Naive B cell (primary cell): ENCODE results near the gene MYBPC3. TPM values are rescaled to one million over a fixed set of nuclear protein-coding genes. Genes with fewer than 3 reads are reported as not detected.
A peak's percentile ranks its signal among the peaks of the same experiment; 100 is the strongest.

ENCODE experiments used
- ATAC-seq, 2 donors: fragments of 150-1000 bp; cut with Tn5 transposase; 2 replicates each; pipeline ENCODE4 v1.10.0; 2021; ENCODE audit warnings: low read depth in 2 of 2, mild to moderate bottlenecking in 2 of 2, moderate library complexity in 2 of 2
- DNase-seq: peaks from one replicate; pipeline ENCODE4 v3.0.0; 2022
- H3K27ac Mint-ChIP-seq, 6 donors: one replicate each; pipeline ENCODE4 v1.8.0; 2020 to 2022; ENCODE audit warnings: mild to moderate bottlenecking in 6 of 6, mixed read lengths in 6 of 6, moderate library complexity in 5 of 6, inconsistent platforms in 2 of 6
- H3K27me3 Mint-ChIP-seq, 3 donors: one replicate each; pipeline ENCODE4 v1.8.0; 2021 to 2022; ENCODE audit warnings: mixed read lengths in 3 of 3, mild to moderate bottlenecking in 1 of 3
- H3K36me3 Mint-ChIP-seq, 2 donors: one replicate each; pipeline ENCODE4 v1.8.0; 2020 to 2022; ENCODE audit warnings: mixed read lengths in 2 of 2, inconsistent platforms in 1 of 2, mild to moderate bottlenecking in 1 of 2
- H3K4me1 Mint-ChIP-seq, 3 donors: one replicate each; pipeline ENCODE4 v1.8.0; 2020 to 2022; ENCODE audit warnings: mixed read lengths in 3 of 3, inconsistent platforms in 1 of 3, mild to moderate bottlenecking in 1 of 3, moderate library complexity in 1 of 3
- H3K4me3 Mint-ChIP-seq, 8 donors: one replicate each; pipeline ENCODE4 v1.8.0; 2020 to 2022; ENCODE audit warnings: mild to moderate bottlenecking in 8 of 8, mixed read lengths in 8 of 8, moderate library complexity in 8 of 8, inconsistent platforms in 2 of 8
- H3K9me3 Mint-ChIP-seq, 7 donors: one replicate each; pipeline ENCODE4 v1.8.0; 2020 to 2022; ENCODE audit warnings: mixed read lengths in 7 of 7, mild to moderate bottlenecking in 5 of 7, inconsistent platforms in 2 of 7, moderate library complexity in 1 of 7
- polyA plus RNA-seq, 6 donors: library from polyadenylated mRNA; unstranded; fragments of 300-500 nt; fragmentation: Illumina TruSeq; gene quantifications; one replicate each; pipeline ENCODE4 v1.2.3, GENCODE V29; 2021; ENCODE audit warnings: low read depth in 6 of 6

Gene MYBPC3
- polyA plus RNA-seq, 6 donors from 2014 or later: not detected

GRCh38 chr11:47349521-47350095, 2.9 kb downstream of the MYBPC3 start:
- peak overlapping the region in 1 of 6 donors; percentile 13 for H3K27ac Mint-ChIP-seq
- H3K9me3 Mint-ChIP-seq: no peaks in the 10 kb centered on the region
- ATAC-seq (no peak), DNase-seq (no peak)
- H3K36me3 Mint-ChIP-seq: peaks cover 0 to 5% of the 10 kb centered on the region in 2 donors
- H3K4me3 Mint-ChIP-seq: peak overlapping the region in 1 of 8 donors; percentile 42
- no peaks in the 10 kb centered on the region for H3K27me3 Mint-ChIP-seq
- H3K4me1 Mint-ChIP-seq: peaks cover 0 to 4% (median 4%) of the 10 kb centered on the region in 3 donors

- no peak overlapping the region for H3K4me3 Mint-ChIP-seq
- H3K36me3 Mint-ChIP-seq: no peaks in the 10 kb centered on the region
- H3K27me3 Mint-ChIP-seq: no peaks in the 10 kb centered on the region
- no peaks in the 10 kb centered on the region for H3K9me3 Mint-ChIP-seq
- H3K27ac Mint-ChIP-seq: peak overlapping the region in 1 of 6 donors; percentile 55
- peaks cover 0 to 4% (median 4%) of the 10 kb centered on the region in 3 donors for H3K4me1 Mint-ChIP-seq
- DNase-seq: no peak
- no peak for ATAC-seq
Measured at GRCh38 chr11:47348859-47349258, 3.6 kb downstream of the MYBPC3 start.

GRCh38 chr11:47348131-47348802, 4.2 kb downstream of the MYBPC3 start:
- H3K27ac Mint-ChIP-seq: peak overlapping the region in 1 of 6 donors; percentile 90
- H3K9me3 Mint-ChIP-seq: no peaks in the 10 kb centered on the region
- no peak for ATAC-seq
- H3K36me3 Mint-ChIP-seq: no peaks in the 10 kb centered on the region
- H3K4me3 Mint-ChIP-seq: no peak overlapping the region
- DNase-seq: no peak
- H3K27me3 Mint-ChIP-seq: no peaks in the 10 kb centered on the region
- peaks cover 0 to 4% (median 4%) of the 10 kb centered on the region in 3 donors for H3K4me1 Mint-ChIP-seq

GRCh38 chr11:47347137-47347536, 5.4 kb downstream of the MYBPC3 start:
- Mint-ChIP-seq H3K9me3 (no peaks in the 10 kb centered on the region), H3K27me3 (no peaks in the 10 kb centered on the region), H3K4me1 (peaks cover 0 to 4% (median 4%) of the 10 kb centered on the region in 3 donors), H3K36me3 (no peaks in the 10 kb centered on the region), H3K4me3 (no peak overlapping the region), H3K27ac (no peak overlapping the region)
- ATAC-seq: no peak
- no peak for DNase-seq

GRCh38 chr11:47345890-47346563, 6.5 kb downstream of the MYBPC3 start:
- H3K4me3 Mint-ChIP-seq: no peak overlapping the region
- H3K9me3 Mint-ChIP-seq: no peaks in the 10 kb centered on the region
- peaks cover 0 to 8% (median 3%) of the 10 kb centered on the region in 3 donors for H3K4me1 Mint-ChIP-seq
- no peak for DNase-seq
- H3K36me3 Mint-ChIP-seq: no peaks in the 10 kb centered on the region
- no peak for ATAC-seq
- peak overlapping the region in 2 of 6 donors; percentile 18 to 69 for H3K27ac Mint-ChIP-seq
- H3K27me3 Mint-ChIP-seq: no peaks in the 10 kb centered on the region

- H3K4me1 Mint-ChIP-seq: peaks cover 0 to 8% (median 1%) of the 10 kb centered on the region in 3 donors
- no peaks in the 10 kb centered on the region for H3K27me3 Mint-ChIP-seq
- DNase-seq: no peak
- no peaks in the 10 kb centered on the region for H3K9me3 Mint-ChIP-seq
- no peaks in the 10 kb centered on the region for H3K36me3 Mint-ChIP-seq
- H3K27ac Mint-ChIP-seq: peak overlapping the region in 1 of 6 donors; percentile 72
- no peak for ATAC-seq
- no peak overlapping the region for H3K4me3 Mint-ChIP-seq
Measured at GRCh38 chr11:47342854-47343253, 9.6 kb downstream of the MYBPC3 start.

- Mint-ChIP-seq H3K9me3 (no peaks in the 10 kb centered on the region), H3K4me3 (no peak overlapping the region), H3K27ac (peak overlapping the region in 4 of 6 donors; percentile 18 to 92 (median 70)), H3K4me1 (peaks cover 0 to 8% (median 3%) of the 10 kb centered on the region in 3 donors), H3K36me3 (no peaks in the 10 kb centered on the region), H3K27me3 (no peaks in the 10 kb centered on the region)
- no peak for ATAC-seq
- no peak for DNase-seq
Measured at GRCh38 chr11:47342036-47342803, 10.3 kb downstream of the MYBPC3 start.

- no peak for ATAC-seq
- DNase-seq: no peak
- Mint-ChIP-seq H3K4me1 (peaks cover 0 to 8% (median 3%) of the 10 kb centered on the region in 3 donors), H3K9me3 (no peaks in the 10 kb centered on the region), H3K27ac (peak overlapping the region in 2 of 6 donors; percentile 18 to 69), H3K4me3 (no peak overlapping the region), H3K36me3 (no peaks in the 10 kb centered on the region), H3K27me3 (no peaks in the 10 kb centered on the region)
Measured at GRCh38 chr11:47340980-47341775, 11.3 kb downstream of the MYBPC3 start.

- H3K27me3 Mint-ChIP-seq: no peaks in the 10 kb centered on the region
- H3K27ac Mint-ChIP-seq: peak overlapping the region in 2 of 6 donors; percentile 1 to 76
- peaks cover 0 to 8% (median 3%) of the 10 kb centered on the region in 3 donors for H3K4me1 Mint-ChIP-seq
- no peak for ATAC-seq
- no peaks in the 10 kb centered on the region for H3K9me3 Mint-ChIP-seq
- no peaks in the 10 kb centered on the region for H3K36me3 Mint-ChIP-seq
- no peak overlapping the region for H3K4me3 Mint-ChIP-seq
- DNase-seq: no peak
Measured at GRCh38 chr11:47340010-47340409, 12.5 kb downstream of the MYBPC3 start.

- ATAC-seq (no peak), DNase-seq (no peak)
- H3K4me1 Mint-ChIP-seq: peaks cover 0 to 8% (median 3%) of the 10 kb centered on the region in 3 donors
- no peak overlapping the region for H3K27ac Mint-ChIP-seq
- no peak overlapping the region for H3K4me3 Mint-ChIP-seq
- no peaks in the 10 kb centered on the region for H3K36me3 Mint-ChIP-seq
- no peaks in the 10 kb centered on the region for H3K27me3 Mint-ChIP-seq
- no peaks in the 10 kb centered on the region for H3K9me3 Mint-ChIP-seq
Measured at GRCh38 chr11:47338396-47339241, 13.9 kb downstream of the MYBPC3 start.

GRCh38 chr11:47337229-47337924, 15.1 kb downstream of the MYBPC3 start:
- Mint-ChIP-seq H3K27me3 (no peaks in the 10 kb centered on the region), H3K36me3 (no peaks in the 10 kb centered on the region), H3K27ac (no peak overlapping the region), H3K4me1 (peaks cover 0 to 8% (median 3%) of the 10 kb centered on the region in 3 donors), H3K9me3 (no peaks in the 10 kb centered on the region), H3K4me3 (no peak overlapping the region)
- no peak for DNase-seq
- ATAC-seq: no peak

- Mint-ChIP-seq H3K27ac (no peak overlapping the region), H3K4me1 (peaks cover 0 to 6% (median 3%) of the 10 kb centered on the region in 3 donors), H3K4me3 (no peak overlapping the region), H3K27me3 (no peaks in the 10 kb centered on the region), H3K36me3 (no peaks in the 10 kb centered on the region), H3K9me3 (no peaks in the 10 kb centered on the region)
- DNase-seq (no peak), ATAC-seq (no peak)
Measured at GRCh38 chr11:47336595-47336994, 15.9 kb downstream of the MYBPC3 start.
